KMS-11 (cell line): ENCODE measurements around the gene GP5.

Experiments used
- H2AFZ ChIP-seq: fragments of 200-600 bp; sonication (generic); 2 replicates; pipeline ENCODE4 v1.6.1; 2016; ENCODE audit warnings: antibody characterized with exemption, mixed run types, low read depth
- H3K27ac ChIP-seq: fragments of 200-600 bp; sonication (generic); 2 replicates; pipeline ENCODE4 v1.6.1; 2016; ENCODE audit warnings: mild to moderate bottlenecking, mixed run types
- H3K27me3 ChIP-seq: fragments of 200-600 bp; sonication (generic); 2 replicates; pipeline ENCODE4 v1.6.1; 2017; ENCODE audit warnings: mild to moderate bottlenecking, low read depth, mixed run types, moderate library complexity; ENCODE audit not compliant: insufficient read depth
- H3K36me3 ChIP-seq: fragments of 200-600 bp; sonication (generic); 2 replicates; pipeline ENCODE4 v1.6.1; 2017; ENCODE audit warnings: mild to moderate bottlenecking, mixed run types; ENCODE audit not compliant: insufficient read depth
- H3K4me1 ChIP-seq: fragments of 200-600 bp; sonication (generic); 2 replicates; pipeline ENCODE4 v1.6.1; 2016; ENCODE audit warnings: mild to moderate bottlenecking, low read depth, mixed run types; ENCODE audit not compliant: poor library complexity, severe bottlenecking
- H3K4me2 ChIP-seq: fragments of 200-600 bp; sonication (generic); 2 replicates; pipeline ENCODE4 v1.7.0; 2016; ENCODE audit warnings: mild to moderate bottlenecking, mixed run types
- H3K4me3 ChIP-seq: fragments of 200-600 bp; sonication (generic); IDR thresholded peaks from 2 replicates; pipeline ENCODE4 v1.6.1; 2017; ENCODE audit warnings: low read depth, low read length, mixed read lengths; ENCODE audit not compliant: insufficient read depth
- H3K79me2 ChIP-seq: fragments of 200-600 bp; sonication (generic); 2 replicates; pipeline ENCODE4 v1.6.1; 2016; ENCODE audit warnings: low read depth, mixed run types; ENCODE audit not compliant: insufficient read depth
- H3K9ac ChIP-seq: fragments of 200-600 bp; sonication (generic); 2 replicates; pipeline ENCODE4 v1.6.1; 2016; ENCODE audit warnings: mild to moderate bottlenecking, mixed run types
- H4K20me1 ChIP-seq: fragments of 200-600 bp; sonication (generic); 2 replicates; pipeline ENCODE4 v1.6.1; 2016; ENCODE audit warnings: mild to moderate bottlenecking, mixed run types; ENCODE audit not compliant: insufficient read depth
- TF ChIP-seq, protein P1 (sequence below): fragments of 200-600 bp; sonication (generic); conservative IDR thresholded peaks from 2 replicates; pipeline ENCODE4 v1.6.1; 2017; ENCODE audit warnings: low read depth, mild to moderate bottlenecking, antibody characterized with exemption, low read length, moderate library complexity, mixed read lengths

GP5 gene

DNA sequence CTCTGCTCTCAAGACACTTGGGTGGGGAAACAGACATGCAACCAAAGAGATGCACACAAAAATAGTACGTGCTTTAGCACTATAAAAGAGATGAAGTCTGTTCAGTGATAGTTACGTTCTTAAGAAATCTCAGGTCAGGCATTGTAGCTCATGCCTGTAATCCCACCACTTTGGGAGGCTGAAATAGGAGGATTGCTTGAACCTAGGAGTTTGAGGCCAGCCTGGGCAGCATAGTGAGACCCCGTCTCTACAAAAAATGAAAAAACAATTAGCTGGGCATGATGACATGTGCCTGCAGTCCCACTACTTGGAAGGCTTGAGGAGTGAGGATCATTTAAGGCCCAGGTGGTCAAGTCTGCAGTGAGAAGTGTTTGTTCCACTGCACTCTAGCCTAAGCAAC lies 35.4 kb upstream of the GP5 start:
- H3K79me2 ChIP-seq: no peaks in the 10 kb centered on the region
- H3K27me3 ChIP-seq: no peaks in the 10 kb centered on the region
- H2AFZ ChIP-seq: no peak overlapping the region
- no peak overlapping the region for H3K9ac ChIP-seq
- H3K4me2 ChIP-seq: no peak overlapping the region
- TF ChIP-seq, protein P1, sequence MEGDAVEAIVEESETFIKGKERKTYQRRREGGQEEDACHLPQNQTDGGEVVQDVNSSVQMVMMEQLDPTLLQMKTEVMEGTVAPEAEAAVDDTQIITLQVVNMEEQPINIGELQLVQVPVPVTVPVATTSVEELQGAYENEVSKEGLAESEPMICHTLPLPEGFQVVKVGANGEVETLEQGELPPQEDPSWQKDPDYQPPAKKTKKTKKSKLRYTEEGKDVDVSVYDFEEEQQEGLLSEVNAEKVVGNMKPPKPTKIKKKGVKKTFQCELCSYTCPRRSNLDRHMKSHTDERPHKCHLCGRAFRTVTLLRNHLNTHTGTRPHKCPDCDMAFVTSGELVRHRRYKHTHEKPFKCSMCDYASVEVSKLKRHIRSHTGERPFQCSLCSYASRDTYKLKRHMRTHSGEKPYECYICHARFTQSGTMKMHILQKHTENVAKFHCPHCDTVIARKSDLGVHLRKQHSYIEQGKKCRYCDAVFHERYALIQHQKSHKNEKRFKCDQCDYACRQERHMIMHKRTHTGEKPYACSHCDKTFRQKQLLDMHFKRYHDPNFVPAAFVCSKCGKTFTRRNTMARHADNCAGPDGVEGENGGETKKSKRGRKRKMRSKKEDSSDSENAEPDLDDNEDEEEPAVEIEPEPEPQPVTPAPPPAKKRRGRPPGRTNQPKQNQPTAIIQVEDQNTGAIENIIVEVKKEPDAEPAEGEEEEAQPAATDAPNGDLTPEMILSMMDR: no peak
- no peaks in the 10 kb centered on the region for H3K4me1 ChIP-seq
- no peaks in the 10 kb centered on the region for H4K20me1 ChIP-seq
- no peak overlapping the region for H3K4me3 ChIP-seq
- peaks cover 7% of the 10 kb centered on the region; the same call in 1 of the 2 replicates for H3K36me3 ChIP-seq
- no peak overlapping the region for H3K27ac ChIP-seq

DNA sequence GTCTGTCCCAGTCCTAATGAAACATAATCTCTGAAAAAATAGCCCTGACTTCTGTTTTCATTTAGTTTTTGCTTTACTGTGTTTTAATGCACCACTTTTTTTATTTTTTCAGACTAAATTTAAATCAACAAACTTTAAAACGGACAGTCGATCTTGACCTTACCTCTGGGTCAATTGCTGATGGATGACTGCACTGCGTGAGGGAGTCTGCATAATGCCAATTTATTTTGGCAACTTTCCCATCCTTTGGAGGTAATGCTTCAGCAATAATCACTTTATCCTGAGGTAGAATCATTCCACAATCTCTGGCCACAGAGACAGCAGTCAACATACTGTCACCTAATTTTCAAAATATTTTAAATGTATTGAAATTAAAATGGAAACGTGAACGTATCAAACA lies 32.5 kb upstream of the GP5 start:
- H3K27ac ChIP-seq: no peak overlapping the region
- H3K4me3 ChIP-seq: no peak overlapping the region
- H2AFZ ChIP-seq: no peak overlapping the region
- no peaks in the 10 kb centered on the region for H3K27me3 ChIP-seq
- TF ChIP-seq, protein P1: no peak
- no peak overlapping the region for H3K9ac ChIP-seq
- H3K4me2 ChIP-seq: no peak overlapping the region
- H3K4me1 ChIP-seq: no peaks in the 10 kb centered on the region
- peaks cover 13% of the 10 kb centered on the region; the same call in 1 of the 2 replicates for H3K36me3 ChIP-seq
- H4K20me1 ChIP-seq: no peaks in the 10 kb centered on the region
- no peaks in the 10 kb centered on the region for H3K79me2 ChIP-seq

DNA sequence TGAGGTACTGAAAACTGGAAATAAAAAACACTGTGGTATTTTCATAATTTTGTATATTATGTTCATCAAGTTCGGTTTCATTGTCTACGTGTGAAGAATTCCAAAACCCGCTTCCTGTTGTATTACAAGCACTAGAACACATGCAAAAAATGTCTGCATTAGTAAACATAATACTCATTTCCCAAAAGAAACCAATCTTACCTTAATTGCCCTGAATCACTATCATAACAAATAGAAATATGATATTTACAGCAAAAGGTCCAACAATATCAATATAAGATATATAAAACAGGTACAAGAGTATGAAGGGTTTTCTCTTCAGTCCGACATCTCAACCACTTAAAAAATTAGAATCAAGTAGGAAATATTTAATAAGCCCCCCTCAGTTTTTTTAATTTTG lies 26.3 kb upstream of the GP5 start:
- Histone ChIP-seq H3K9ac (no peak overlapping the region), H3K4me3 (no peak overlapping the region), H3K36me3 (peaks cover 7% of the 10 kb centered on the region; the same call in 1 of the 2 replicates), H3K27ac (no peak overlapping the region), H4K20me1 (no peaks in the 10 kb centered on the region), H3K79me2 (no peaks in the 10 kb centered on the region), H3K27me3 (no peaks in the 10 kb centered on the region), H3K4me1 (no peaks in the 10 kb centered on the region), H3K4me2 (no peak overlapping the region), H2AFZ (no peak overlapping the region)
- TF ChIP-seq, protein P1: no peak

DNA sequence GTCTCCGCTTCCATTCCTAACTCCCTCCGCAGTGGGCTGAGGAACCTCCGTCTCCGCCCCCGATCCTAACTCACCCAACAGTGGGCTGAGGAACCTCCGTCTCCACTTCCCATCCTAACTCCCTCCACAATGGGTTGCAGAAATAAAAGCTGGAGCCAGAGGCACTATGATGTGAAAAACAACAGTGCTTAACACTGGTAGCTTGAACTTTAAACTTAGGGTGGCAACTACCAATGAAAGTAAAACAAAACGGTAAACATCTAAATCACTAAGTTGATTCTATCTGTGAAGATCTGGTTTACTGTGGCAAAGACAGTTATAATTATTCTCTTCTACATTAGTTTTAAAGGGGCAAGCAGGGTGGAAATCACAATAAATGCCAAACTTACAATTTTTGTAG lies 25.9 kb upstream of the GP5 start:
- no peak overlapping the region for H3K4me2 ChIP-seq
- no peak overlapping the region for H3K27ac ChIP-seq
- no peaks in the 10 kb centered on the region for H3K4me1 ChIP-seq
- TF ChIP-seq, protein P1: no peak
- H3K9ac ChIP-seq: no peak overlapping the region
- H3K36me3 ChIP-seq: peaks cover 7% of the 10 kb centered on the region; the same call in 1 of the 2 replicates
- no peaks in the 10 kb centered on the region for H3K27me3 ChIP-seq
- no peaks in the 10 kb centered on the region for H3K79me2 ChIP-seq
- H3K4me3 ChIP-seq: no peak overlapping the region
- no peaks in the 10 kb centered on the region for H4K20me1 ChIP-seq
- no peak overlapping the region for H2AFZ ChIP-seq
